HG03342 (cell line): ENCODE results near the gene PDPK1.
"Not testable (repeated sequence)": the region's sequence is repeated elsewhere in the genome, so short reads cannot be mapped to it uniquely, and the experiment has no call there.

ENCODE experiments used
- ATAC-seq: cut with Tn5 transposase; IDR thresholded peaks from one replicate; pipeline ENCODE4 v1.9.1; 2021; ENCODE audit warnings: mild to moderate bottlenecking, moderate library complexity; ENCODE audit not compliant: unreplicated experiment

Gene PDPK1

DNA sequence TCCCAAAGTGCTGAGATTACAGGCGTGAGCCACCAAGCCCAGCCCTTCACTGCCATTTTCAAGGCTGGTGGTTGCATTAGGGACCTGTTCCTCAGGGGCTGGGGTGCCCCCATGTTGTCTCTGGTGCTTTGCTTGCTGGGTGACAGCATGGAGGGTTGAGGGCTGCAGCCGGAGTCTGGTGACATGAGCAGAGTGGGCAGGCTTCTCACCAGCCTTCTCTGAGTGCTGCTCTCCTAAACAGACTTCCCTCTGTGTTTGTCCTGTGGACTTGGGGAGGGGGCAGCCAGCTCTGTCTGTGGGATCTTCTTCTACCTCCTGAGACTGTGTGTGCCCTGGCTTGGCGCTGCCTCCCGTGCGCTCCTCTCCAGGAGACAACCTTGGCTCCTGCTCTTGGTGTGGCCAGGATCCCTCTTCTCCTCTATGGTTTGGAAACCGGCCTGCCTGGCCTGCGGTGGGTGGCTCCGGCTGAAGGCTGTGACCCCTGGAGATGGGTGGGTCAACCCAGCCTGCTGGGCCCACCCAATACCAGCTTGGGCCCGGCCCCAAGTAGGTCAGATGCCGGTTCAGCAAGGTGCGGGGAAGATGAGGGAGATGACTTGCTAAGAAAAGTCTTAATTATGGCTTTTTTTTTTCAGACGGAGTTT, 72.1 kb downstream of the PDPK1 start:
- no peak for ATAC-seq

DNA sequence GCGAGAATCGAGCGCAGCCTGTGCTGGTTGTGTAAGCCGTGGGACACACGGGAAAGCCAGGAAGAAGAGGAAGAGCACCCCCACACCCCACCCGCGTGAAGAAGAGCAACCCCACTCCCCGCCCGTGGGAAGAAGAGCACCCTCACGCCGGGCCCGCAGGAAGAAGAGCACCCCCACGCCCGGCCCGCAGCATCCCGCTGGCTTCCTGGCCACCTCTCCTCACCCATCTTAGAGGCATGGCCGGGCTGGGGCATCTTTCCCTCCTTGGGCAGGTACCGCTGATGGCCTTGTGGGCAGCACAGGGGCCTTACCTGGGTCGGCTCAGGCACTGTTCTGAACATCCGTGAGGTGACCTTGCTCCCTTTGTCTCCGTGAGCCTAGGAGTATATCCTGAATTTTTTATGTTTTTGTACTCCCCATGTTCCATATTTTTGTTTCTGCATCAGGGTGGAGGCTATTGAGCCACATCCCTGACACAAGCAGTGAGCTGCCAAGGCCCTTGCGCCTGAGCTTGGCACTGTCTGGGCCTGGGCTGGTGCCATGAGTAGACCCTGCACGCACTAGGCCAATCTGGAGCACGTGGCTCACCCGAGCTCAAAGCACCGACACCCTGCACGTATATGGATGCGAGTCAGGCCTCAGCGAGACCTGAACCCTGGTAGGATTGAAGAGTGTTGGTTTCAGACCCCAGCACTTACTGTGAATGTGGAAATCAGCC, 73.1 kb downstream of the PDPK1 start:
- ATAC-seq: no peak

DNA sequence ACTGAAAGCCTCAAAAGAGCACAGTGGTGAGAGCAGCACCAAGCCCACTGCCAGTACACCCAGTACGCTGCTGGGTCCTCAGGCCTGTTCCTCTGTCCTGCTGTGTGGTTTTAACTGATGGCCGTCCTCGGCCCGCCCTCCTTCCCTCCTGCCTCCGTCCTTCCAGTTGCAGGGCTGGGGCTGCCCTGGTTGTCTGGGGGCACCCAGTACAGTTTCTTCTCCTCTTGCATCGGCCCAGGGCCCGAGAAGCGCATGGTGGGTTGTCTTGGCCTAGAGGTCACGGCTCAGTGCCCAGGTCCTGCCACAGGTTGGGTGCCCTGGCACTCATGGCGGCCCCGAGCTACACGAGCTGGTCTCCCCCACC, 73.7 kb downstream of the PDPK1 start:
- ATAC-seq: no peak

DNA sequence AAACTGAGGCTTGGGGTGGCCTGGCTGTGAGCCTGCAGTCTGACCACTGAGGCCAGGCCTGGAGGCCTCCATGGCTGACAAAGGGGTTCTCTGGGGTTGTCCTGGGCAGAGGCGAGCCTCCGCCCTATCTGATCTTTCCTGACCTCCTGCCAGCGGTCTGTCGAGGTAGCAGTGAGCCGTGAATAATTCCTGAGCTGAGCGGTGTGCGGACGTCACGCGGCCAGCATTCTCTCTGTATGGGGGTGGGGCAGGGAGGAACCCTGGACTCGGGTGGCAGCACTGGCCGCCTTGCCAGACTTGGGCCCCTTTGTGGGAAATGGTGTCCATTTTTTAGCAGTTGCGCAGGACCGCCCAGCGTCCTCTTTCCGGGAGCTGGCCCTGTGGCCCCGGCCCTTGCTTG, 74.1 kb downstream of the PDPK1 start:
- ATAC-seq: not testable (repeated sequence)

DNA sequence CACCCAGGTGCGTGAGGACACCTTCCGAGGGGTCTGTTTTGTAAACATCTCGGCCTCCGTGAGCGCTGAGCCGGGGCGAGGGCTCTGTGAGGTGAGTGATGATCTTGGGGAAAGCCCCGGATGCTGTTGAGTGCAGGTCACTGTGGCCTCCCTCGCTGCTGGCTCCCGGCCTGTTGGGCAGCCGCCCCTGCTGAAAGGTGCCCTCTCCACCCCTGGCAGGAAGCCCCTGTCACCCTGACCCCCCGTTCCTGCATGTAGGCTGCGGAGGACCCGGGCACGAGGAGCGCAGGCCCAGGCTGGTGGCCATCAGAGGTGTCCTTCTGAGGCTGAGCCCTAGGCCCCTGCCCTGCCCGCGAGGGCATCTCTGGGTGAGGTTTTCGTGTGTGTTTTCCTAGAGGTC, 75.4 kb downstream of the PDPK1 start:
- ATAC-seq: not testable (repeated sequence)

DNA sequence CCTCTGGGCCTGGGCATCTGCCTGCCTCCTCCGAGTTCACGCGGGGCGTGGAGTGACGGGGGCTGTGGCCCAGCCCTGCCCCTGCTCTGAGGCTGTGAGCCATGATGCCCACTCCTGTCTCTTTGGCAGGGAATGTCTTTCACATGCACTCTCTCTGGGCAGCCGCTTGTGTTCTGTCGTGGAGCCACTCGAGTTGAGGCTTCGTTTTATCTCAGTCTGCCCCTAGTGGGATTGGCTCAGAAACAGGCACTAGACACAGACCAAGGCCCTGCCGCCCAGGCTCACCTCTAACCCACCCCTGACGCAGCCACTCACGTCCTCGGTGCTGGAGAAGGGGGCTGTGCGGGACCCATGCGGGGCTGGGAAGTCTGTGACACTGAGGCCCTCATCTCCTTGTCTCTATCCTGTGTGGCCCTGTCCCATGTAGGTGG, 77.0 kb downstream of the PDPK1 start:
- ATAC-seq: no peak

DNA sequence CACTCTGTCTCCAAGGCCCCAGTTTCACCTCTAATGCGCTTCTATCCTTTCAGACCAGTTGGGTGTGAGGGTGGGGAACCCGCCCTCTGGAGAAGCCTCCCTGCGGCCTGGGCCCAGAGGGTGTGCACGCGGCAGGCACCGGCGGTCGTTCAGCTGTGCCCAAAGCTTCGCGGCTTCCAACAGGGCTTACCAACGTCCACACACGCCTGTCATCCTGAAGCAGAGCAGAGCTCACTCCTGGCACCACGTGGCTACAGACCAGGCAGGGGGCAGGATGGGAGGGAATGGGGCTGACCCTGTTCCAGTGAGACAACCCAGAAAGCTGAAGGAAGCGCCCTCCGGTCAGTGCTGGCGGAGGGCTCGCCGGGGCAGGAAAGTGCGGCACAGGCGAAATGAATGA, 81.1 kb downstream of the PDPK1 start:
- ATAC-seq: not testable (repeated sequence)

DNA sequence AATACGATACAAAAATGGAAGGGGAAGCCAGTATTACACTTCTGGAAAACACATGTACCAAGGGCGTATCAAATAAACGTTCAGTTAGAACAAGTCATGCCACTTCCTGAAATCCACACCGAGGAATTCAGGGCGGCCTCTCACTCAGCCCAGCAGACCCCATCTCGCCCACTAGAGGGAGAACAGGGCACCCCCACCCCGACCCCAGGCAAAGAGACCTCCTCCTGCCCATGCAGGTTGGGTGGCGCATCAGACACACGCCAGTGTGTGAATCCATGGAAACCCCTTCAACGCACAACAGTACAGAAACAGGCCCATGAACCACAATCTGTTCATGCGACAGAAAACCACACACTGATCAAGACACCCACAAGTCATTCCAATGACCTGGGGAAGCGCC, 81.8 kb downstream of the PDPK1 start:
- ATAC-seq: not testable (repeated sequence)

DNA sequence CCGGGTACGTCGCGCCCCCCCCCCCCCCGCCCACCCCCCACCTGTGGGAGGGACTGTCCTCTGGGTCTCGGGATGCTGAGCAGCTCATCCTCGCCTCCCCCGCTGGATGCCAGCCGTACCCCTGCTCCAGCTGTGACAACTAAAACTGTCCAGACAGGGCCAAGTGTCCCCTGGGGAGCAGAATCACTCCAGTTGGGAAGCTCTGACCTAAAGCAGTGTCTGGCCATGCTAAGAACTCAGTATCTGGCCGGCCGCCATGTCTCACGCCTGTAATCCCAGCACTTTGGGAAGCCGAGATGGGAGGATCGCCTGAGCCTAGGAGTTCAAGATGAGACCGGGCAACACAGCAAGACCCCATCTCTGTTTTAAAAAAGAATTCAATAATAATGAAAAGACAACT, 83.0 kb downstream of the PDPK1 start:
- not testable (repeated sequence) for ATAC-seq

DNA sequence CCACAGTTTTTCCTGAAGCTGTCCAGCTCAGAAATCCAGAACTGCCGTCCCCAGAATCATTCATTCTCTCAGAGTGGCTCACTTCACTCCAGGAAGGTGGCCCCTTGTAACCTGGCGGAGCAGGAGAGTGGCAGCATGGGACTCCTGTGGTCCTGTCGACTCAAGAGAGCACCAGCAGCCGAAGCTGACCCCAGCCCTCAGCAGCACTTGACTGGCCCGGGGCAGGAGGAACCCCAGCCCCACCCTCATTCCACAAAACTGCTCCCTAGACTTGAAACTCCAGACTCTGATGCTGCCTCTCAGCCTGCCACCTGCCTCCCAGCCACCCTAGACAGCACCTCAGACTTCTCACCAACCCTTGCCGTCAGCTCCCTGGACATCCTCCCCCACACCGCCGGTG, 83.6 kb downstream of the PDPK1 start:
- ATAC-seq: not testable (repeated sequence)

DNA sequence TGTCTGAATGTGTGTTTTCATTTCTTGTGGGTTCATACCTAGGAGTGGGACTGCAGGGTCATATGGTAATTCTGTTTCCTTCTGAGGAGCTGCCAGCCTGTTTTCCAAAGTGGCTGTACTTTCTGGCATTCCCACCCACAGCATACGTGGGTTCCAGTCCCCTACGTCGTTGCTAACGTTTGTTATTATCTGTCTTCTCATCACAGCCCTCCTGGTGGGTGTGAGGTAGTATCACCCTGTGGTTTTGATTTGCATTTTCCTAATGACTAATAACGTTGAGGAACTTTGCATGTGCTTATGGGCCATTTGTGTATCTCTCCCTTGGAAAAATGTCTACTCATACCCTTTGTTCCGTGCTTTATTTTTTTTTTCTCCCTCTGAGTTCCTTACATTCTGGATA, 89.3 kb downstream of the PDPK1 start:
- ATAC-seq: not testable (repeated sequence)

DNA sequence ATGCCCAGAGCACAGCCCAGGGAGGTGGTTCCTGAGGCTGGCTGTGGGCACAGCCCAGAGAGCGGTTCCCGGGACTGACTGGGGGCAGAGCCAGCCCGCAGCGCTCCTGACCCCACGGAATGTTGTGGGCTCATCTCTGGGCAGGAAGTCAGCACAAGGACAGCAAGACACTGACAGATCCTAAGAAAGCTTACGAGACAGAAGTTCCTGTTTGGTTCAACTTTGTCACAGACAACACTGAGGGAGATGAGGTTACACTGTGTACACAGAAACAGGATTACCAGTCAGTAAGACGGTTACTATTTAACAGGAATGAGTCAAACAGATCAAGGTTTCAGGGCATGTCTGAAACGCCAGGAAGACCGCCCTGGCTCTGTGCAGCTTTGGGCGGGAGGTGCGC, 93.4 kb downstream of the PDPK1 start:
- ATAC-seq: not testable (repeated sequence)

DNA sequence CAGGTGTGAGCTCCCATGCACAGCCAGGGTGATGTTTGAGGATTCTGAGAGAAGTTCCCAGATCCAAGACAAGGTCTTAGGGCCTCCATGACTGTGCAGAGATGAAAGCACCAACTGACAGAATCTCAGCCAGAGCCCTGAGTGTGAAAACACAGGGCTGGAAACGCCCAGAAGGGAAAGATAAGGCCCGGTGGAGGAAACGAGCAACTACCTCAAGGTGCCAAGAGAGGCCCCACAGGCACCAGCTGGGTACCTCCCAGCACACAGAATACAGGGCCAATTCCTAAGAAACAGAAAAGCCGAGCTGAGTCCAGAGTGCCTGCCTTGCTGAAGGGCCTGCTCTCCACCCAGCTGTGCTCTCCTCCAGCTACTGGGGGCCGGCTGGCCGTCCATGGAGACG, 94.5 kb downstream of the PDPK1 start:
- not testable (repeated sequence) for ATAC-seq

DNA sequence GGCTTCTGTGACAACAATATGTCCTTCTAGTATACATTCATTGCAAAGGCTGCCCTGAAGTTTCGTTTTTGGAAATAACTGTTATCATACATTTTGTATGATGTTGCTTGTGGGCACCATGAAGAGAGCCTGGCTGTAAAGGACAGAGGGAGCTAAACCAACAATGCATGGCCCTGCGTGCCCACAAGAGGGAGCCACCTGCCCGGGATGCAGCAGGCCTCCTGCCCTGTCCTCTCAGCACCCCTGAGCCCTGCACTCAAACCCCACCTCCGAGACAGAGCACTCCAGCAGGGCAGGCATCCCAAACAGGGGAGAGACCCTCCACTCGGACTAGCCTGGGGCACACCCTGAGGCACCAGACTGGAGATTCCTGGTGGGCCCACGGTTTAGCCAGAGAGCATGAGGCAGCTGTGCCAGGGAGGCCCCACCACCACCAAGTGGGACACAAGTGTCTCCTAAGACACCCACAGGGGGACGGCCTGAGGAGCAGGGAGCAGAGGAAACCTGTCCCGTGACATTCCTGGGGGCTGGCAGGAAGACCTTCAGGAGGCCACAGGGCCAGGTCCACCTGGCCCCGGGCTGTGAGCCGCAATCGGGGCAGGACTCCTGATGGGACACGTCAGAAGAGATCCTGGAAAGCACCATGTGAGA, 101.4 kb downstream of the PDPK1 start:
- ATAC-seq: not testable (repeated sequence)

DNA sequence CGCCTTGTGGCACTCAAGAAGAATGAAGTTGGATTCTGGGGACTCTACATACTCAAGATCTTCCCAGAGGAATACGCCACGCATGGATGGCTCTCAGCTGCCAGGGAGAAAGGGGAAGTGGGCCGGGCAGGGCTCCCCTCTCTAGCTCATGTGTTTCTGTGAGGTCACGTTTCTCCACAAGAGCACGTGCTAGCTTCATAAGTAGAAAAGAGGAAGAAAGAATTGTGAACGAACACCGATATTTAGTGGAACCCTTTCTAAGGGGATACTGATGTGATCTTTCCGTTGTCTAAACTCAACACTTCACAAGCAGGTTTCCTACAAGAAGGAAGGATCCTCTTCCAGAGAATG, 101.9 kb downstream of the PDPK1 start:
- ATAC-seq: not testable (repeated sequence)

DNA sequence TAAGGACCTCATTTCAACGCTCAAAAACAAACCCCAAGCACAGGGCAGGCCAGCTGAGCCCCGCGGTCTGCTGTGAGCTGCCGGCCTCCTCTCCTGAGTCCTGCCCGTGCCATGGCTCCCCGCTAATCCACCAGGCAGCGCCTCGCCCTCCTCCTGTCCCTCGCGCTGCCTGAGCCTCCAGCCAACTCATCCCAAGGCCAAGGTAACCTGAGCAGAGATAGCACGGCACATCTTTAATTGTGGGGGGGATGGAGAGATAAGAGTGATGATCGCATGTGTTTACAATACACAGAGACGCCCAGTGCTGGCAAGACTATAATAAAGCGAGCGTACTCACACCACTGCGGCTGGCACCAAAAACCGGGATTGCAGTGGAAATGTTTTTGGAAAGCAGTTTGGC, 104.7 kb downstream of the PDPK1 start:
- not testable (repeated sequence) for ATAC-seq

DNA sequence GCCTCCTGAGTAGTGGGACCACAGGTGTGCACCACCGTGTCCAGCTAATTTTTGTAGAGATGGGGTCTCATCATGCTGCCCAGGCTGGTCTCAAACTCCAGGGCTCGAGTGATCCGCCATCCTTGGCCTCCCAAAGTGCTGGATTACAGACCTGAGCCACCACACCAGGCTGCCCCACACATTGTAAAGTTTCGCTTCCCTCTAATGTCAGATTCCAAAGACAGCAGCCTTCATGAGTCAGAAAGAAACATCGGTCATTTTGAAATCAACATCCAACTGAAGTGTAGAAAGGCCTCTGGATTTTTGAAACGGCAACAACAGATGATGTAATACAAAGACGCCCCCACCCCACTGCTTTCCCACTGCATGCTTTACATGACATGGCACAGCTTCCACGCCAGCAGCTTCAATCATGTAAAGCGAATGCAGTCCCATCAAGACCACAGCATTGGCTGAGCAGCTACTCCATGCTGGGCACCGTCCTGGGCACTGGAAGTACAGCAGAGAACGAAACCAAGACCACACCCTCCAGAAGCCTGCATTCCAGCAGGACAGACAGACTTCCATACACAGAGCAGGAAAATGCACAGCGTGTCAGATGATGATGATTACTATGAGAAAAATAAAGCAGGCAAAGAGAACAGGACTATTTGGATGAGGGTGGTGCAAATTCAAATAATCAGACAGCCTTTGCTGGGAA, 107.1 kb downstream of the PDPK1 start:
- not testable (repeated sequence) for ATAC-seq

DNA sequence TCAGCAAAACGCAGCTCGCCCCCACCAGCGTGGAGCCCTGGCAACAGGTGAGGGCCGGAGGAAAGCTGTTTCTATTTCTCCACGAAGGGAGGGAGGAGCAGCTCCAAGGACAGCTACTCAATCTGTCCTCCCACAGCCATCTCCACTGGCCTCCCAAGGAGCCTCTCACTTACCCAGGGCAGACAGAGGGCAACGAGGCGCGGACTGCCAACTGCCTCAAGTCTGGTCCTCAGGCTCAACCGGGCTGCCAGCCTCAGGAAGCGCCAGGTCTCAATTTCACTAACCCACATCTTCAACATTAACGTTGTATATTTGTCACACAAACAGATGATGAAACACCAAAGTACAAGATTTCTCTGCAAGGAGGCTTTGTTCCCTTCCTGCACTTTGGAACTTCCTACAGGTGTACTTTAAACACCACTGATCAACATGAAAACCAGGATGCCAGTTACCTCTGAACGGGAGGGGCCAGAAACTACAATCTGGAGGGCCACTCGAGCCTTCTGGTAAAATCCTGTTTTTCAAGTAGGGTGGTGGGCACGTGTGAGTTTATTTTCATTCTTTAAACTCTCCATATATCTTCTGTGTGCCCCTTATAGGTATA, 113.5 kb downstream of the PDPK1 start:
- not testable (repeated sequence) for ATAC-seq
